ENCODE results near the gene NUAK1.

Gene NUAK1

DNA sequence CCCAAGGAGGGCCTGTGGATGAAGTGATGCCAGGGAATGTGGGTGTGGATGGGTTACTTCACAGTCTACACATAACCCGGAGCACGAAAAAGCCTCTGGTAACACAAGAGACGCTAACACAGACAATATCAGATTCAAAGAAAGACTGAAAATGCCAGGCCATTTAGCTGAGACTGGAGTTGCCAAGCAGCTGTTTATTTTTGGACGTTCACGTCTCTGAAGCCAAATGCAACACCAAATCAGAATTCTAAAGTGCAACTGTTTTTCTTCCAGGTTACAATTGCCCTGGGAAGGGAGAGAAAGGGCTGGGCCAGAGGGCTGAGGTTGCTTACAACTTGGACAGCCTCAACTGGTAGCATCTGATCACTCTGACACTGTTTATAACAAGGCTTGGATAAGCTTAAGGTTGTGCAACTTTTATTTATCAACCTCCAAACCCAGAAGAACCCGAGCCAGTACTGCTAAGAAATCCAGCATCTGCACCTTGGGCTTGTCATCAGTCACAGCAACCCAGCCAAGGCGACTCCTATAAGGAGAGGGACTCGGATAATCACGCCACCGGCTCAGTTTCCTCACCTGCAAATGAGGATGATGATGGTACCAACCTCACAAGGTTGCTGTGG is 24.8 kb downstream of the NUAK1 start:
- H3K4me1 Mint-ChIP-seq (ENCODE audit: low read depth): peaks cover 9% of the 10 kb centered on the region
- H3K36me3 Mint-ChIP-seq (ENCODE audit: low read depth): no peaks in the 10 kb centered on the region
- no peak overlapping the region for H3K27ac Mint-ChIP-seq
- no peaks in the 10 kb centered on the region for H3K9me3 Mint-ChIP-seq
- H3K4me3 Mint-ChIP-seq: no peak overlapping the region
- peaks cover 17% of the 10 kb centered on the region for H3K27me3 Mint-ChIP-seq

DNA sequence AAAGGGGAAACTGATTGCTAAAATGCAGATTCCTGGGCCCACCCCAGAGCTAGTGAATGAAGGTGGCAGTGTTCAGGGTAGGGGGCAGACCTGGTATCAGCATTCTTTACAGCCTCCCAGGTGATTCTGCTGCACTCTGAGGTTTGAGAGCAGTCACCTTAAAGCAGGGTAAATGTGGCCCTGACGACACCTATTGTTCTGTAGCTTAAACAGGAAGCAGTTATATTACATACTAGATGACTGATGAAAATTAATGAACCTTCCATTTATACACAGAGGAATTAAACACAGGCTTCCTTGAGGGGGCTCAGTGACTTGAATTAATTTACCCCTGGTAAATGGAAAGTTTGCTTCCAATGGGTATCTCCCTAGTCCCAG is 25.3 kb downstream of the NUAK1 start:
- Mint-ChIP-seq H3K9me3 (no peaks in the 10 kb centered on the region), H3K4me1 (ENCODE audit: low read depth) (peaks cover 9% of the 10 kb centered on the region), H3K36me3 (ENCODE audit: low read depth) (no peaks in the 10 kb centered on the region), H3K27ac (peak overlapping the region; percentile 24), H3K4me3 (no peak overlapping the region), H3K27me3 (peaks cover 13% of the 10 kb centered on the region)

DNA sequence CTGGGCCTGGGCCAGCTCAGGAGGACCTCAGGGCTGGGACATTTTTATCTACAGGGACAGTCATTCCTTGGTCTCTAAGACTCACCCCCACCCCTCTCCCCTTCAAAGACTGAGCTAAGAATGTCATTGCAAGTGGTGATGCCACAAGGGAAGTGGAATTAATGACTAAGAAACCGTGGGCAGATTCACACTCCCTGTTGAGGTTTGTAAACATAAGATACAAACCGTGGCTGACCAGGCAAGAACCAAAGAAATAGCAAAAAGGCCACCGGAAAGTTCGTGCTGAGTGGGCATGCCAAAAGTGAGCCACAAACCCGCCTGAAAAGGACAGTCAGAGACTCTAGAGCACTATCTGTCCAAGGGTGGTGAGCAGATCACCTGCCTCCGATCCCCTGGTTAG is 25.7 kb downstream of the NUAK1 start:
- H3K36me3 Mint-ChIP-seq (ENCODE audit: low read depth): no peaks in the 10 kb centered on the region
- H3K27me3 Mint-ChIP-seq: peaks cover 10% of the 10 kb centered on the region
- H3K4me1 Mint-ChIP-seq (ENCODE audit: low read depth): peaks cover 9% of the 10 kb centered on the region
- H3K9me3 Mint-ChIP-seq: no peaks in the 10 kb centered on the region
- H3K27ac Mint-ChIP-seq: peak overlapping the region; percentile 24
- H3K4me3 Mint-ChIP-seq: no peak overlapping the region

DNA sequence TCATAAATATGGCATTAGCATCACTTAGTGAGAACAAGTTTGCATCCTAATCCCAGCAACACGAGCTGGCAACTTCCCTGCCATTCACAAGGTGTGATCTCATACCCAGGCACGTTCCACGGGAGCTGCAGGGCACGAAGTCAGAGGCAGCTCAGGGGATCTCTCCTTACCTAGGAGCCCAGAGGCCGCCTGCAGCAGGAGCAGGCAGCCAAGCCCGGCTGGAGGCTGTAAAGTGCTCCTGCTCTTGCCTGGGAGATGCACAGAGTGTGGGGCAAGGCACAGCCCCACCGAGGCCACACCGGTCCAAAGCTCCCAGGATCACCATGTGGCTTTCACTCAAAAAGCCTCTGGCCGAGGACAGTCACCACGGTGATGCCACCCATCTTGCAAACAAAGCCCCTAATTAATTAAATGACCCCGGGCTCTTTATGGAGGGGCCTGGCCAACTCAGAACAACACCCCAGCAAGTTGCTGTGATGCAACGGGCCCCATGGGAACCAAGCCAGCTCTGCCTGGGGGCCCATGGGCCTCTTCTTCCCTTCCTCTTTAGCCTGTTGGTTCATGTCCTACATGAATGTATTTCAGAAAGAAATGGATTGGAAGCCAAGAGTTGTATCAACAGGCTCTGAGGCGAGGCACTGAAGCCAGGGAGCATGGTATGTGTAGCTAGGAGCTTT is 26.5 kb downstream of the NUAK1 start:
- no peaks in the 10 kb centered on the region for H3K36me3 Mint-ChIP-seq (ENCODE audit: low read depth)
- peaks cover 10% of the 10 kb centered on the region for H3K27me3 Mint-ChIP-seq
- no peaks in the 10 kb centered on the region for H3K9me3 Mint-ChIP-seq
- no peak overlapping the region for H3K4me3 Mint-ChIP-seq
- H3K27ac Mint-ChIP-seq: no peak overlapping the region
- H3K4me1 Mint-ChIP-seq (ENCODE audit: low read depth): peaks cover 9% of the 10 kb centered on the region

DNA sequence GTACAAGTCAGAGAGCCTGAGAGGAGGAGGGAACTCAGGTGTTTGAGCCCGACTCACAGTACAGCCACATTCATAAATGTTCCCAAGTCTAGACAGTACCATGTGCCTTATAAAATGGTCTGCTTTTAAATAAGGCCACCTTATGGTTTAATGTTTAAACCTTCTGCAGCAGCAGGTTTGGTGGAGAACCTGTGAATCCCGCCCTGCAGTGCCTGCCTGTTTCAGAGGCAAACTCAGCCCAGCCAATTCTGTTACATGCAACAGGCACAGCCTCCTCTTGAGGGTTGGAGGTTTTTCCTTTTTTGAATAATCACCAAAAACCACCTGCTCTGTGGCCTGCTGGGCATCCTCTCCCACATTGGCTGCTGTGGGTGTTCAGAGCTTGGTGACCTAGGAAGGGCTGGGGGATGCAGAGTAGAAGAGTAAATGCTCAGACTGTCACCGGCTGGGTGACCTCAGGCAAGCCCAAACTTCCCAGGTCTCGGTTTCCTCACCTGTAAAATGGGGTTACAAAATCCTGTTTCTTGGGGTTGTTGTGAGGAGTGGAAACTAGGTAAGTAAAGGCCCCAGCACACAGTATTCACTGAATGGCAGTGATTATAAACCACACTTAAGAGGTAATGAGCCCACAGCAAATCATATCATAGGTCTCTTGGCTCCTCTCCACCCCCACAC is 28.0 kb downstream of the NUAK1 start:
- H3K27me3 Mint-ChIP-seq: peaks cover 20% of the 10 kb centered on the region
- no peak overlapping the region for H3K27ac Mint-ChIP-seq

DNA sequence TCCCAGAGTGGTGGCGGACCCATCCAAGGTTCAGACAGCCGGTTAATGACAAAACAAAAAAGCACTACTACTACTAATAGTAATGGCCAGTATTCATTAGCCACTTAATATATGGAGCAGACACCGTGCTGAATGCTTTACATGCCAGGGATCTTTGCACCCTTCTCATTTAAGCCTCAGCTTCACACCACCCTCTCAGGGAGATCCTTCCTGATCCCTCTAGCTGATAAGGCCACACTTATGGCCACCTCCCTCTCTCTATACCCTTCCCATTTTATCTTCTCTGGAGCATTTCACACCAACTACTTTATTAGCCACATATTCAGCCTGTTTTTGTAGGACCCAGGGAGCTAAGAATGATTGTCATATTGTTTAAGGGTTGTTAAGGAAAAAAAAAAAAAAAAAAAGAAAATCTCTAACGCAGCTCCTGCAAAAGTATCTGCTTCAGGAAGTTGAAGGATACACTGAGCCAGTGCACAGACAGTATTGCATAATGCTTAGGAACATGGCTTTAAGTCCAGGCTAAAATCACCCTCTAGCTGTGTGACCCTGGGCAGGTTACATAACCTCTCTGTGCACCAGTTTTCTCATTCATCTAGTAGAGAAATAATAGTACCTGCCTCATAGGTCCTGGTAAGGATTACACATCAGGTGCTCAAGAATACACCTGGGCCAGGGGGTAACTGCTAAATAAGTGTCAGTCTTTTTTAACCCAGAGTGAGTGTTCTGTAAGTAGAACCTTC is 29.4 kb downstream of the NUAK1 start:
- H3K4me3 Mint-ChIP-seq: no peak overlapping the region
- H3K4me1 Mint-ChIP-seq (ENCODE audit: low read depth): peaks cover 9% of the 10 kb centered on the region
- H3K27ac Mint-ChIP-seq: no peak overlapping the region
- no peaks in the 10 kb centered on the region for H3K36me3 Mint-ChIP-seq (ENCODE audit: low read depth)
- H3K9me3 Mint-ChIP-seq: no peaks in the 10 kb centered on the region
- peaks cover 29% of the 10 kb centered on the region for H3K27me3 Mint-ChIP-seq

More for the DNA sequence above, 28.0 kb downstream of the NUAK1 start:
- no peaks in the 10 kb centered on the region for H3K9me3 Mint-ChIP-seq
- H3K4me3 Mint-ChIP-seq: no peak overlapping the region
- no peaks in the 10 kb centered on the region for H3K36me3 Mint-ChIP-seq (ENCODE audit: low read depth)
- H3K4me1 Mint-ChIP-seq (ENCODE audit: low read depth): peaks cover 9% of the 10 kb centered on the region

DNA sequence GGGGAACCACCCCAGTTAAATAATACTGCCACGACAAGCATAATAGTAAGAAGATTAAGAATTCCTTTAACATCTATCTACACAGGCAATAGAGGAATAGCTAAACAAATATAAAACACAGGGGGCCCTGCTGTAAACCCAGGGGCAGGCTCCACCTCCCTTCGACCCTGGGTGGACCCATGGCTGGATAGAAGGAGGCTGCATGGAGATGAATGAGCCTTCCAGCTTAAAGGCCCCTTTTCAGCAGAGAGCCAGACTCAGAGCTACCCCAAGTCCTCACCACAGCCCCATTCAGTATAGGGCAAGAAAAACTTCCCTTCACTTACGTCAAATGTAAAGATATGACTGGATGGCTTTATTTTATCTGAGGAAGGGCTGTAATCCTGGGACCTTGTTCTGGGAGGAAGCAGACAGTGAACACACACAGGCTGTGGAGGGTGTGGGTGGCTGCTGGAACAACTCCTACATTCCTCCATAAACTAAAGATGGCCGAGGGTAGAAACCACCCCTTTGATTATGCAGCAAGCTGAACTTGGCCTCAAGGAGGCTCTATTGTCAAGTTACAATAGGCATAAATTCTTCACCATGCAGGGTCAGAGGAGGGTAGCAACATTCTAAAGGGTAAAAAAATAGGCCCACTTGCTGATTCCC is 30.4 kb downstream of the NUAK1 start:
- Mint-ChIP-seq H3K4me3 (no peak overlapping the region), H3K36me3 (ENCODE audit: low read depth) (no peaks in the 10 kb centered on the region), H3K27ac (no peak overlapping the region), H3K4me1 (ENCODE audit: low read depth) (peaks cover 7% of the 10 kb centered on the region), H3K27me3 (peaks cover 39% of the 10 kb centered on the region), H3K9me3 (no peaks in the 10 kb centered on the region)

DNA sequence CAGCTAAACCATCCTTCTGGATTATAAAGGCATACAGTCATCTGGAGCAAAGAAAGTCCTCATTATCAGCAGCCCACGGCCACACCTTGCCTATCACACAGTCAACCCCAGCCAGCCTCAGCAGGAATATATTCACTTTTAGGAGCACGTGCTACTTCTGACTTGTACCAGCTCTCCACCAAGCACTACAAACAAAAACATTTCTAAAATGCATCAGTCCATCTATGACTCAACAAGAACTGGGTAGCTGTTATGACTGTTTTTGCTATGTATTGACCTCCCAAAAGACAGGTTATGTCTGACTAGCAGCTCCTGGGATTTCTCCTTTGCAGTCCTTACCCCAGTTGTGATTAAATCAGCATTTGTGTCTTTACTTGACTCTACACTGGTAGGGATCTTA is 31.2 kb downstream of the NUAK1 start:
- Mint-ChIP-seq H3K27ac (no peak overlapping the region), H3K4me1 (ENCODE audit: low read depth) (peaks cover under 1% of the 10 kb centered on the region), H3K27me3 (peaks cover 47% of the 10 kb centered on the region), H3K4me3 (no peak overlapping the region), H3K9me3 (no peaks in the 10 kb centered on the region), H3K36me3 (ENCODE audit: low read depth) (no peaks in the 10 kb centered on the region)

DNA sequence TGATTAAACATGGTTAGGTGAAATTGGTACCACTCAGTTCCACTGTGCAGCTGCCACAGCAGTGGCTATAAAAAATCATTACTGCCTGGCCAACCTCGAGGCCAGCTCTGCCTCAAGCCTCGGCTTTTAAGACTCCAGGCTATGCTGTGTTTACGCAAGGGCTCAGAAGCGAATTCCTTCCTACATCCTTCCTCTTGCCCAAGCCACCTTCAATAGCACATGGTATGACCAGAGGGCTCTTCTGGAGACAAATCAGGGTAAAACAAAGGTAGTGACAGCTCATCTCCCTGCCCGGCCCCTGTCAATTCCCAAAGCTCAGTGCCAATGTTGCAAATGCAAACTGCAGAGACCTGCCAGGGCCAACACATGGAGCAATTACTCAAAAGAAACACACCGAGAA is 31.9 kb downstream of the NUAK1 start:
- Mint-ChIP-seq H3K4me1 (ENCODE audit: low read depth) (no peaks in the 10 kb centered on the region), H3K27ac (no peak overlapping the region), H3K27me3 (peaks cover 48% of the 10 kb centered on the region), H3K36me3 (ENCODE audit: low read depth) (no peaks in the 10 kb centered on the region), H3K9me3 (no peaks in the 10 kb centered on the region), H3K4me3 (no peak overlapping the region)

DNA sequence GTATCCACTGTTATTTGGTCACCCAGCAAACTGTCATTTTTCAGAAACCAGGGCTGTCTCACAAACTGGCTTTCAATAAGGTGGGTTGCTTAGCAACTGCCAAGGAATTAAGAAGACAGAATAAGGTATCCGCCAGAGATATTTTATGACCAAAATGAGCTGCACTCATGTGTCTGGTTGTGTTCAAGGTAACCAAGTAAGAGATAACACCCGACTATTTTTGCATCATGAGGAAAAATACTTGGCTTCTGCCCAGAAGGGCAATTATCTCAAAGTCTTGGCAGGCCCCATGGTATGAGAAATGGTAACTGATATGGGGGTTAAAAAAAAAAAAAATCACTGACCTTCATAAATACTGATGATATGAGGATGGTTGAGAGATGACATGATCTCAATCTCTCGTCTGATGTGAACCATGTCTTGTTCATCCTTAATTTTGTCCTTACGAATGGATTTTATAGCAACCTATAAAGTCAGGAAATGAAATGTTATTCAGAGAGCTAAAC is 32.6 kb downstream of the NUAK1 start:
- Mint-ChIP-seq H3K9me3 (no peaks in the 10 kb centered on the region), H3K36me3 (ENCODE audit: low read depth) (no peaks in the 10 kb centered on the region), H3K27me3 (peaks cover 53% of the 10 kb centered on the region), H3K27ac (no peak overlapping the region), H3K4me3 (no peak overlapping the region), H3K4me1 (ENCODE audit: low read depth) (no peaks in the 10 kb centered on the region)

DNA sequence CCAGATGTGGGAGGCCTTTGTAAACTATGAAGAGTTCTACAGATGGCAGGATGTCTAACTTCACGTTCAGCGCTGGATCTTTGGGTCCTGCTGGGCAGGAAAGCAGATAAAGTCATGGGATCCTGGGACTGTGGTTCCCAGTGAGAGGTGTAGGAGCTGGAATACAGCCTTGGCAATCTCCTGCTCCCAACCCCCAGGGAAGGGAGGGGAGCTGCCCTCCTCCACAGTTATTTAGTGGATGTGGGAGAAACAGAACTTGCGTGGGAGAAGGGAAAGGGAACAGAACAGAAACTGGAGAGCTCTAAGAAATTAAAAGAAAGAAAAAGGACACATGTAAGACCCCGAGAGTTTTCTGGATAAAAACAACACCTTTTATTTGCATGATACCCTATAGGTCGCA is 37.0 kb downstream of the NUAK1 start:
- no peaks in the 10 kb centered on the region for H3K36me3 Mint-ChIP-seq (ENCODE audit: low read depth)
- no peak overlapping the region for H3K4me3 Mint-ChIP-seq
- no peaks in the 10 kb centered on the region for H3K9me3 Mint-ChIP-seq
- no peaks in the 10 kb centered on the region for H3K4me1 Mint-ChIP-seq (ENCODE audit: low read depth)
- no peak overlapping the region for H3K27ac Mint-ChIP-seq
- peaks cover 64% of the 10 kb centered on the region for H3K27me3 Mint-ChIP-seq

DNA sequence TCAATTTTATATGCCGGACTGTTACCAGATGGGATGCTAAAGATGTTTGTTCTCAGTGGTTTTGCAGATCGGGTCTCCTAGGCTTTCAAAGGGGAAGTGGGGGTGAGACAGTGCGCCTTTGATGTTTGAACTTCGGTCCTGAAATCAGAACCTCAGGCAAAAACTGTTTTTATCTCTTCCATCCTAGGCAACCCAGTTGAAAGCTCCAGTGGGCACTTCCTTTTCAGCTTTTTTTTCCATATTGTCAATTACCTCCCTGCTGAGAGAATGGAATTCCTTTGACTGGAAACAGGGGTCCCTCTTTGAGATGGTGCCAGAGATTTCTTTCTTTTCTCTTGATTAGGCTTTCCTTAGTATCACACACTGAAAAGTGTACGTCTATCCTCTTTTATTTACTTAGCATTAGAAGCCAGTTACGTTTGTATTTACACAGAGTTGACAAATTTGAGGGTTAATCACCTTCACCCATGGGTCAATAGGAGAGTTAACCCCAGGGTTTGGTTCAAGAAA is 40.0 kb downstream of the NUAK1 start:
- Mint-ChIP-seq H3K9me3 (no peaks in the 10 kb centered on the region), H3K4me3 (no peak overlapping the region), H3K27me3 (peaks cover 55% of the 10 kb centered on the region), H3K27ac (no peak overlapping the region), H3K36me3 (ENCODE audit: low read depth) (no peaks in the 10 kb centered on the region), H3K4me1 (ENCODE audit: low read depth) (no peaks in the 10 kb centered on the region)

DNA sequence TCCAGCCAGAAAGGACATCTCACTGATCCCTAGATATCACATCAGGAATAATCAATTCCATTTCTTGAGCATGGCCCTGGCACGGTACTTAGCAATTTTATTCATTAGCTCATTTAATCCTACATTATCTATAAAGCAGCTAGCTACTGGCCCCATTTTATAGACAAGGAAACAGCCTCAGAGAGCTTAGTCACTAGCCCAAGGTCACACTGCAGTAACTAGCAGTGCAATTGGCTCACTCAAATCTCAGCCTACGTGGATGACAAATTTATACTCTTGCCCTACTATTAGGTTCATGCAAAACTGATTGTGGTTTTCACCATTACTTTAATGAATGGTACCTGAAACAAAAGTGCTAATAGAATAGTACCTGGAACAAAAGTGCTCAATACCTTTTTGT is 41.7 kb downstream of the NUAK1 start:
- Mint-ChIP-seq H3K27me3 (peaks cover 42% of the 10 kb centered on the region), H3K27ac (no peak overlapping the region), H3K4me1 (ENCODE audit: low read depth) (no peaks in the 10 kb centered on the region), H3K9me3 (no peaks in the 10 kb centered on the region), H3K36me3 (ENCODE audit: low read depth) (no peaks in the 10 kb centered on the region), H3K4me3 (no peak overlapping the region)

DNA sequence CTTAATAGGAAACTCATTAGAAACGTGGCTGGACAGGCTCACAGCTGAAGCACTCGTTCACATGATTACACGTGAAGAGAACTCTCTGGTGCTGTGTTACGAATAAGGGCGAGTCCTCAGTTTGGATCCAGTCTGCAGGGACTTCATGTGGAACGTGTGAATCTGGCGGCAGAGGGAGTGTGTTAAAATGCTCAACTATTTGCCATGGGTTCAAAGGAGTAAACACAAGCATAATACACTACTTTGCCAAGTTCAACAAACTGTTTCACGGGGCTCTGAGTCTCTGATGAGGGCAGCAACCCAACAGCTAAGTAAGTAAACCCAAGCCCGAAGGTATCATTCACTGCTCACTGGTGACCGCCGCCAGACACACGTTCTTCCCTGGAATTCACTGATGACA is 42.4 kb downstream of the NUAK1 start:
- no peak overlapping the region for H3K4me3 Mint-ChIP-seq
- no peaks in the 10 kb centered on the region for H3K9me3 Mint-ChIP-seq
- H3K27ac Mint-ChIP-seq: no peak overlapping the region
- peaks cover 39% of the 10 kb centered on the region for H3K27me3 Mint-ChIP-seq
- H3K4me1 Mint-ChIP-seq (ENCODE audit: low read depth): no peaks in the 10 kb centered on the region
- no peaks in the 10 kb centered on the region for H3K36me3 Mint-ChIP-seq (ENCODE audit: low read depth)
